HG03175 (cell line): Measurements from ENCODE around the gene MST1.

Experiments
- ATAC-seq: cut with Tn5 transposase; IDR thresholded peaks from one replicate; pipeline ENCODE4 v1.9.1; 2021; ENCODE audit warnings: mild to moderate bottlenecking, moderate library complexity; ENCODE audit not compliant: unreplicated experiment

Gene MST1

GRCh38 chr3:49638445-49638844 lies 50.8 kb downstream of the MST1 start:
- ATAC-seq = no peak

GRCh38 chr3:49636883-49637609 lies 52.2 kb downstream of the MST1 start:
- no peak for ATAC-seq

GRCh38 chr3:49634736-49635135 lies 54.5 kb downstream of the MST1 start:
- no peak for ATAC-seq
